H9 (cell line): ENCODE measurements around the gene DBF4. TPM values are rescaled to one million over a fixed set of nuclear protein-coding genes. Genes with fewer than 3 reads are reported as not detected.

Experiments
- DNase-seq: peaks from one replicate; pipeline ENCODE4 v3.0.0-alpha.2; 2017
- H2AFZ ChIP-seq: one replicate; pipeline ENCODE4 v1.6.1; 2013; ENCODE audit warnings: mild to moderate bottlenecking, low read length, control low read depth, moderate library complexity
- H2AK5ac ChIP-seq: 2 replicates; pipeline ENCODE4 v1.6.1; 2013; ENCODE audit warnings: low read length, control low read depth, mixed read lengths; ENCODE audit not compliant: insufficient read length
- H2BK120ac ChIP-seq: one replicate; pipeline ENCODE4 v1.6.1; 2013; ENCODE audit warnings: low read depth, mild to moderate bottlenecking, low read length, control low read depth, inconsistent platforms; ENCODE audit not compliant: poor library complexity, severe bottlenecking
- H2BK12ac ChIP-seq: 2 replicates; pipeline ENCODE4 v1.6.1; 2013; ENCODE audit warnings: low read length, control low read depth, mixed read lengths, low read depth; ENCODE audit not compliant: insufficient read length
- H2BK15ac ChIP-seq: 2 replicates; pipeline ENCODE4 v1.6.1; 2013; ENCODE audit warnings: low read depth, low read length, control low read depth
- H2BK20ac ChIP-seq: one replicate; pipeline ENCODE4 v1.6.1; 2013; ENCODE audit warnings: low read depth, mild to moderate bottlenecking, low read length, control low read depth, inconsistent platforms; ENCODE audit not compliant: poor library complexity, severe bottlenecking
- H2BK5ac ChIP-seq: 2 replicates; pipeline ENCODE4 v1.6.1; 2013; ENCODE audit warnings: low read length, control low read depth, mixed read lengths; ENCODE audit not compliant: insufficient read length
- H3K14ac ChIP-seq: 2 replicates; pipeline ENCODE4 v1.6.1; 2013; ENCODE audit warnings: low read length, control low read depth; ENCODE audit not compliant: insufficient read depth
- H3K18ac ChIP-seq: 2 replicates; pipeline ENCODE4 v1.6.1; 2013; ENCODE audit warnings: low read depth, mild to moderate bottlenecking, mixed read lengths, low read length, control low read depth; ENCODE audit not compliant: insufficient read length
- H3K23ac ChIP-seq: 2 replicates; pipeline ENCODE4 v1.6.1; 2013; ENCODE audit warnings: low read length, control low read depth, mixed read lengths, low read depth; ENCODE audit not compliant: insufficient read length
- H3K23me2 ChIP-seq: 2 replicates; pipeline ENCODE4 v1.6.1; 2013; ENCODE audit warnings: low read depth, mild to moderate bottlenecking, mixed read lengths, low read length, control low read depth; ENCODE audit not compliant: insufficient read length, poor library complexity, severe bottlenecking
- H3K27ac ChIP-seq: 2 replicates; pipeline ENCODE4 v1.5.1; 2013; ENCODE audit warnings: low read length, control low read depth, mixed read lengths, low read depth; ENCODE audit not compliant: insufficient read length
- H3K27me3 ChIP-seq: 2 replicates; pipeline ENCODE4 v1.6.1; 2013; ENCODE audit warnings: low read length, control low read depth, inconsistent platforms; ENCODE audit not compliant: insufficient read depth
- H3K4ac ChIP-seq: 2 replicates; pipeline ENCODE4 v1.6.1; 2013; ENCODE audit warnings: low read depth, mild to moderate bottlenecking, control low read depth, inconsistent platforms, low read length, moderate library complexity
- H3K4me1 ChIP-seq: 2 replicates; pipeline ENCODE4 v1.6.1; 2013; ENCODE audit warnings: low read length, control low read depth, inconsistent platforms; ENCODE audit not compliant: insufficient read depth
- H3K4me2 ChIP-seq: 2 replicates; pipeline ENCODE4 v1.6.1; 2013; ENCODE audit warnings: low read length, control low read depth, mixed read lengths; ENCODE audit not compliant: insufficient read length, insufficient read depth
- H3K56ac ChIP-seq: 2 replicates; pipeline ENCODE4 v1.6.1; 2013; ENCODE audit warnings: low read depth, mild to moderate bottlenecking, mixed read lengths, low read length, control low read depth; ENCODE audit not compliant: insufficient read length
- H3K79me1 ChIP-seq: 2 replicates; pipeline ENCODE4 v1.6.1; 2013; ENCODE audit warnings: low read depth, mild to moderate bottlenecking, moderate library complexity, low read length, control low read depth, inconsistent platforms; ENCODE audit not compliant: insufficient read depth, poor library complexity, severe bottlenecking
- H3K79me2 ChIP-seq: 2 replicates; pipeline ENCODE4 v1.6.1; 2013; ENCODE audit warnings: low read length, control low read depth, inconsistent platforms; ENCODE audit not compliant: insufficient read depth
- H3K9ac ChIP-seq: 2 replicates; pipeline ENCODE4 v1.6.1; 2013; ENCODE audit warnings: low read length, control low read depth, mixed read lengths; ENCODE audit not compliant: insufficient read length; ENCODE audit errors: extremely low read depth
- H3K9me3 ChIP-seq: one replicate; pipeline ENCODE4 v1.6.1; 2013; ENCODE audit warnings: low read depth, low read length, inconsistent platforms; ENCODE audit not compliant: control insufficient read depth
- H3T11ph ChIP-seq: one replicate; pipeline ENCODE4 v1.6.1; 2013; ENCODE audit warnings: mild to moderate bottlenecking, low read length, control low read depth, inconsistent platforms
- H4K20me1 ChIP-seq: one replicate; pipeline ENCODE4 v1.6.1; 2013; ENCODE audit not compliant: control insufficient read depth, insufficient read length, insufficient read depth
- H4K5ac ChIP-seq: 2 replicates; pipeline ENCODE4 v1.6.1; 2013; ENCODE audit warnings: low read depth, mild to moderate bottlenecking, mixed read lengths, low read length, control low read depth; ENCODE audit not compliant: insufficient read length
- H4K8ac ChIP-seq: replicated peaks from 2 replicates; pipeline ENCODE4 v1.6.1; 2013; ENCODE audit warnings: low read length, control low read depth, mixed read lengths, low read depth; ENCODE audit not compliant: insufficient read length
- H4K91ac ChIP-seq: 2 replicates; pipeline ENCODE4 v1.6.1; 2013; ENCODE audit warnings: low read depth, mild to moderate bottlenecking, moderate library complexity, mixed read lengths, low read length, control low read depth; ENCODE audit not compliant: insufficient read length
- H3K27ac Mint-ChIP-seq, 3 experiments: 2 replicates in 2 of 3; 3 replicates in 1 of 3; pipeline ENCODE4 v1.8.0; 2020 to 2021; ENCODE audit warnings: mixed read lengths in 3 of 3, mild to moderate bottlenecking in 1 of 3, moderate library complexity in 1 of 3
- H3K27me3 Mint-ChIP-seq: 2 replicates; pipeline ENCODE4 v1.8.0; 2021; ENCODE audit warnings: low read depth, mild to moderate bottlenecking, moderate library complexity, mixed read lengths
- H3K36me3 Mint-ChIP-seq, 3 experiments: 2 replicates in 2 of 3; 3 replicates in 1 of 3; pipeline ENCODE4 v1.8.0; 2020 to 2021; ENCODE audit warnings: low read depth in 3 of 3, mixed read lengths in 3 of 3; ENCODE audit not compliant: insufficient read depth in 1 of 3
- H3K4me1 Mint-ChIP-seq, 2 experiments: 2 replicates each; pipeline ENCODE4 v1.8.0; 2020; ENCODE audit warnings: mixed read lengths in 2 of 2
- H3K4me3 Mint-ChIP-seq, 2 experiments: 2 replicates in 1 of 2; 3 replicates in 1 of 2; pipeline ENCODE4 v1.8.0; 2020 to 2021; ENCODE audit warnings: mild to moderate bottlenecking in 2 of 2, mixed read lengths in 2 of 2, moderate library complexity in 1 of 2
- H3K9me3 Mint-ChIP-seq, 2 experiments: 2 replicates in 1 of 2; 3 replicates in 1 of 2; pipeline ENCODE4 v1.8.0; 2020; ENCODE audit warnings: mild to moderate bottlenecking in 2 of 2, mixed read lengths in 2 of 2, moderate library complexity in 1 of 2
- WGBS: extraction: QIAGEN DNeasy Blood & Tissue Kit; methylation state at CpG from one replicate; pipeline ENCODE4 v1.1.7; 2013; ENCODE audit warnings: missing lambda C conversion rate, low lambda C conversion rate, mixed read lengths; ENCODE audit not compliant: insufficient read length; ENCODE audit errors: extremely low coverage; 5-methylcytosine and 5-hydroxymethylcytosine counted together
- total RNA-seq: library from RNA; stranded (reverse); gene quantifications from 2 replicates; pipeline ENCODE4 v1.2.1, GENCODE V29; 2021
- TF ChIP-seq, protein P1 (sequence below): fragments of 200-600 bp; sonication (generic); conservative IDR thresholded peaks from 3 replicates; pipeline ENCODE4 v1.8.0; 2021; ENCODE audit warnings: antibody characterized with exemption, mild to moderate bottlenecking

The DBF4 gene
- total RNA-seq, 1 experiment from 2014 or later = 75.9 TPM

DNA sequence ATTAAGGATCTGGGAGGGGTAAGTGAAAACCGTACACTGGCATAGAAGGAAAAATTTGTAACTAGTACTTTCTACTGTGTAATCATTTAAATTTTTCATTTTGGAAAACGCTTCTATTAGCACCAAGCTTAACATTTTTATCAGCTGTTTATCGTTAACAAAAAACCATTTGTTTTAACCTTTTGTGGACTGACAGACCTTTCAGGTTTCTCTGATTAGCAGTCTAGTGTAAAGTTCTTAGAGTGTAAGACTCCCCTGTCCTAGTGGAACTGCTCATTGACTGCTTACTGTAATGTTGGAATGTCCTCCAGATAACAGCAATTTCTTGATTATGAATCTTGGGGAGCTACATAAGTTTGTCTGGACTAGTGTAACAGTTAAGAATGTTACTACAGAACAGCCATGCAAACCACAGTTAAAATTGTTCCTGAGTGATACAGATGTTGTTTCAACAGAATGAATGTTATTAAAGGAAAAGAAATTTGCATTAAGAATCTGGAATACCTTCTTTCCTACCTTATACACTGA is 2.0 kb downstream of the DBF4 start:
- TF ChIP-seq, protein P1, sequence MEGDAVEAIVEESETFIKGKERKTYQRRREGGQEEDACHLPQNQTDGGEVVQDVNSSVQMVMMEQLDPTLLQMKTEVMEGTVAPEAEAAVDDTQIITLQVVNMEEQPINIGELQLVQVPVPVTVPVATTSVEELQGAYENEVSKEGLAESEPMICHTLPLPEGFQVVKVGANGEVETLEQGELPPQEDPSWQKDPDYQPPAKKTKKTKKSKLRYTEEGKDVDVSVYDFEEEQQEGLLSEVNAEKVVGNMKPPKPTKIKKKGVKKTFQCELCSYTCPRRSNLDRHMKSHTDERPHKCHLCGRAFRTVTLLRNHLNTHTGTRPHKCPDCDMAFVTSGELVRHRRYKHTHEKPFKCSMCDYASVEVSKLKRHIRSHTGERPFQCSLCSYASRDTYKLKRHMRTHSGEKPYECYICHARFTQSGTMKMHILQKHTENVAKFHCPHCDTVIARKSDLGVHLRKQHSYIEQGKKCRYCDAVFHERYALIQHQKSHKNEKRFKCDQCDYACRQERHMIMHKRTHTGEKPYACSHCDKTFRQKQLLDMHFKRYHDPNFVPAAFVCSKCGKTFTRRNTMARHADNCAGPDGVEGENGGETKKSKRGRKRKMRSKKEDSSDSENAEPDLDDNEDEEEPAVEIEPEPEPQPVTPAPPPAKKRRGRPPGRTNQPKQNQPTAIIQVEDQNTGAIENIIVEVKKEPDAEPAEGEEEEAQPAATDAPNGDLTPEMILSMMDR = no peak
- no peak overlapping the region for H4K91ac ChIP-seq
- H3K4ac ChIP-seq = no peak overlapping the region
- H2BK12ac ChIP-seq = no peak overlapping the region
- WGBS = no CpG with 5 or more reads among the region's 3 CpGs
- H3K4me2 ChIP-seq = peak overlapping the region; percentile 49
- no peaks in the 10 kb centered on the region for H3K27me3 ChIP-seq
- H4K20me1 ChIP-seq = no peaks in the 10 kb centered on the region
- Mint-ChIP-seq H3K4me3 (peak overlapping the region; percentile 94 to 99), H3K36me3 (peaks cover 14 to 42% (median 32%) of the 10 kb centered on the region in 3 experiments), H3K9me3 (no peaks in the 10 kb centered on the region; a peak in 1 of 5 replicates), H3K27me3 (no peaks in the 10 kb centered on the region; the same call in 1 of the 2 replicates), H3K27ac (no peak overlapping the region; a peak in 1 of 7 replicates), H3K4me1 (peaks cover 22 to 25% of the 10 kb centered on the region in 2 experiments)
- peaks cover 8% of the 10 kb centered on the region for H3K23me2 ChIP-seq
- H3K9me3 ChIP-seq = no peaks in the 10 kb centered on the region
- DNase-seq = no peak
- no peak overlapping the region for H2BK5ac ChIP-seq
- no peak overlapping the region for H4K8ac ChIP-seq
- no peak overlapping the region for H3K27ac ChIP-seq
- no peaks in the 10 kb centered on the region for H3K4me1 ChIP-seq
- no peak overlapping the region for H3K56ac ChIP-seq
- H3K79me1 ChIP-seq = no peaks in the 10 kb centered on the region
- no peak overlapping the region for H2BK120ac ChIP-seq
- H2BK15ac ChIP-seq = no peak overlapping the region
- H3K14ac ChIP-seq = no peak overlapping the region
- no peak overlapping the region for H2AFZ ChIP-seq
- no peak overlapping the region for H3K18ac ChIP-seq
- no peak overlapping the region for H3K9ac ChIP-seq
- H2AK5ac ChIP-seq = no peak overlapping the region
- H3K79me2 ChIP-seq = peaks cover 25% of the 10 kb centered on the region; the same call in 1 of the 2 replicates
- H3K23ac ChIP-seq = no peak overlapping the region
- no peak overlapping the region for H2BK20ac ChIP-seq
- H3T11ph ChIP-seq = no peak overlapping the region
- no peak overlapping the region for H4K5ac ChIP-seq
